Activated CD4-positive, CD25-positive, alpha-beta regulatory T cell treated with anti-CD3 and anti-CD28 coated beads, Interleukin-2, amount 50 U/mL, for 16 hours (primary cell): ENCODE measurements around the gene AADACL4.

ENCODE experiments used
- DNase-seq: peaks from one replicate; pipeline ENCODE4 v3.0.0-alpha.2; 2020; ENCODE audit warnings: low read depth, low spot score

The AADACL4 gene

DNA sequence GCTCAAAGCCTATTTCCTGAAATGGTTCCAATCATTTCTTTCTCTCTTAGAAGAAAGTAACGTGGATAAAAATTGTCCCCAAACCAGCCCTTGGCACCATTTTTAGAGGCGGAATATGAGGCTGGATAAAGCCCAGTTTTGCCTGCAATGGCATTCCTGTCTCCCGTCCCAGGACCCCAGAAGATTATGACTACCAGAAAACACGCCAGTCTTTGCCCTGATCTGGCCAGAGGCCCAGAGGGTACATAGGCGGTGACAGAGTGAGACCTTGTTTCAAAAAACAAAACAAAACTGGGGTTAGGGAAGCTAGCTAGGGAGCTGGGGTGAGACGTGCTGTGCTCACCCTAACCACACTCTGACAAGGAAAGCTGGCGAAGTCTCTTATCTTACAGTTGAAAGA, at the start of gene AADACL4:
Gene AADACL4, plus strand, starts transcription at position 301 of the 400 bp plus-strand sequence. CDS start 462 bp downstream, outside the sequence.
- no peak for DNase-seq

DNA sequence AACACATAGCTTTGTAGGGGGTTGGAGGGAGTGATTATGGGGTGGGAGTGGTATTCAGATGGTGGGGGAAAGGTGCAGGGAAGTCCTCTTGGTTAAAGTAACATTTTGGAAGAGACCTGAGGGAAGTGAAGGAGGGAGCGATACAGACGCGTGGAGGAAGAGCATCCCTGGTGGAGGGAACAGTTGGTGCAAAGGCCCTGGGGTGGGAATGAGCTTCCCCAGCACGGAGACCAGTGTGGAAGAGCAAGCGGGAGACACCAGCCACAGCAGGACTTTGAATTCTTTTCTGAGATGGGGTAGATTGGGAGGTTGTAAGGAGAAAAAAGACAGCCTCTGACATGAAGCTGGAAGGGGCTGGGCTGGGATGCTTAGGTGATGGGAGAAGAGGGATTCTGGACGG, 49.4 kb upstream of the AADACL4 start:
- no peak for DNase-seq

DNA sequence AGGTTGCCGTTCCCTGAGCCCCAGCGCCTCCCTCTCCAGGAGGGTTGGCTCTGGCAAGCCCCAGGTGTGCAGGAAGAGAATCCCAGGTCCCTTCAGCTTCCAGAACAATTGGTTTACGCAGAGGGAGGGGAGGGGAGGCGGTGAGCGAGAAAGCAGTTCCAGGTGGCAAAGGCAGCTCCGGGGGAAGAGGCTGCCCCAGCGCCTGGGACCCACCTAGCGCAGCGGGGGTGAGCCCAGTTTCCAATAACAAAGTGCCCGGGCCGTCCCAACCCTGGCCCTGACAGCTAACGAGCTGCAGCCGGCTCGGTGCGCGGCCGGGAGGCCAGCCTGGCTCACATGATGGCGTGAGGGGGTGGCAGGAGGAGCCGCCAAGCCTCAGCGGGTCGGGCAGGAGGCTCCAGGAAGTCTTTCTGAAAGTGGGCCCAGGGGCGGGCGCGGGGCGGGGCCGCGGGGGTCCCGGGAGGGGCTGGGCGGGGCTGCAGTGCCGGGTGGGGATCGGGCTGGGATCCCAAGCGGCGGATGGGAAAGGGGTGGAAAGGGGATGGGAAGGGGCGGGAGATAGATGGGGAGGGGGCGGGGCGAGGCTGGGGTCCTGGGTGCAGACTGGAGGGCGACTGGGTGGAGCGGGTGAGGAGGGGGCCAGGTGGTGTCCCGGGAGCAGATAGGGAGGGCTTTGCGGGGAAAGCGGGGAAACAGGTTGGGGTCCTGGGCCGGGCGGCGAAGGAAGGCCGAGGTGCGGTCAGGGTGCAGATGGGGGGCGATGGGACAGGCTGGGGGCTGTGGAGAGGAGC, 48.7 kb upstream of the AADACL4 start:
- no peak for DNase-seq

DNA sequence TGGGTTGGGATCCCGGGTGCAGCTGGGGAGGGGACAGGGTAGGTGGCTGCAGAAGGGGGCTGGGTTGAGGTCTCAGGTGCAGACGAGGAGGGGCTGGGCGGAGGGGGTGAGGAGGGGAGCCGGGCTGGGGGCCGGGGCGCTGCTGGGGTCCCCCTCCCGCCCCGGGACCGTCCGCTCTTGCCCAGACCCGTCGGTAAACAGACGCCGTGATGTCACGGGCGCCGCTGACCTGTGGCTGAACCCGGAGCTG, 48.2 kb upstream of the AADACL4 start:
- DNase-seq, result no peak

DNA sequence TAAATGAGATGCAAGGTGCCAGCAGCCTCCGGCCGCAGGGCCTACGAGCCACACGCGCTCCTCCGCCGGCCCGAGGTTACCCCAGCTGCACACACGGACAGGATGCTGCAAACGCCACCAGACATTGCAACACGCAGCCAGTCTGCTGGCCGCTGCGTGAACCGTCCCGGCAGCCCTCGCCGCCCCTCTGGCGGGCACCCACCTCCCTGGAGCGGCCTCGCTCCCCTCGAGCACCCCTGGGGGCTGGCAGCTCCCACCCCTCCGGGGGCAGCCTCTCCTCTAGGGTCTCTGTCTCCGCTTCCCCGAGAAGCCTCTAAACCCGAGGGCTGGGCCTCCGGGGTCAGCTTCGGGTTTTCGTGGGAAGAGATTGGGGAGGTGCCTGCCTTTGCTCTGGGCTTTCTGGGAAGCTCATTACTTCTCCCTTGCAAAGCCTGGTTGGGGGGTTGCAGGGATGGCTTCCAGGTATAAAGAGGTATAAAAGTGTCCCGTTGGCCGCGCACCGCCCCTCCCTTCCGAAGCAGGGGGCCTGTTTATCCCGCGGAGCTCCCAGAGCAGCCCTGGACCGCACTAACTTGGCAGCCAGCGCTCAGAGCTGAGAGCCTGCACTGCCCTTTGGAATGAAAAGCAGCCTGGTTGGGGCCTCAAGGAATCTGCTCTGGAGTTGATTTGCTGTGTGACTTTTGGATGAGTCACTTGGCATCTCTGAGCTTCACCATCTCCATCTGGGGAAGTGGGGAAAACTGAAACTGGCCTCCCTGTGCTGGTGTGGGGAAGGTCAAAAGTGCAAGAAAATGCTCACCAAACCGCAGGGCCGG, 47.7 kb upstream of the AADACL4 start:
- no peak for DNase-seq

DNA sequence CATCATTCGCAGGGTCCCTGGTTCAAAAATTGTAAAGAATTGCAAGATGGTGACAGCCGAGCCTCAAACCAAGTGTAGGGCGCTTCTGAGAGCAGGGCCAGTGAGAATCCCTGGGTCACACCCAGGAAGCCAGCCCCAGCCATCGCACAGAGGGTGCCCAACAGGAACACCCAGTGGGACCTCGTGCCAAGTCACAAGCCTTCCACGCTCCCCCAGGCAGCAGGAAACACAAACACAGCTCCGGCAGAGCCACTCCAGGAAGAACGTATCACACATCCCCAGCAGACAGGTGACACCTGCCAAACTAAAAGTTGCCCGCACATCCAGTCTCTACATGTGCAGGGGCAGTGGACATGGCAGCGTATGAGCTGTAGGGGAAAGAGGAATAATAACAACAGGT, 46.1 kb upstream of the AADACL4 start:
- DNase-seq, result no peak

DNA sequence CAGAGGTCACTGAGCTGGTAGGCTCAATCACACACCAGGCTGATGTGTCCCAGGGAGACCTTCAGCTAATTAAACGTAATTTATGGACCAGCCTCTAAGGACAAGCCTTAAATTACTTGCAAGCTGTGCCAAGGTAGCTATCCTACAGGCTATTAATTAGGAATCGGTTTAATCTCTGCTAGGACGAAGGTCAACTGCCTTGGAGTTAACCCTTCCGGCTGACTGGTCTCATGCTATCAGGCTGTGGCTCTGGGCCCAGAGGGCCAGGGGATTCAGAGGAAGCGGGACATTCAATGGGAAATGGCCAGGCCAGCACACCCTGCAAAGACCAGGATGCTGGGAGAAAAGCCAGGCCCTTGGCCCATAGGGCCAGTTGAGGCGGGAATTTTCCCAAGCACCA, 44.9 kb upstream of the AADACL4 start:
- no peak for DNase-seq

DNA sequence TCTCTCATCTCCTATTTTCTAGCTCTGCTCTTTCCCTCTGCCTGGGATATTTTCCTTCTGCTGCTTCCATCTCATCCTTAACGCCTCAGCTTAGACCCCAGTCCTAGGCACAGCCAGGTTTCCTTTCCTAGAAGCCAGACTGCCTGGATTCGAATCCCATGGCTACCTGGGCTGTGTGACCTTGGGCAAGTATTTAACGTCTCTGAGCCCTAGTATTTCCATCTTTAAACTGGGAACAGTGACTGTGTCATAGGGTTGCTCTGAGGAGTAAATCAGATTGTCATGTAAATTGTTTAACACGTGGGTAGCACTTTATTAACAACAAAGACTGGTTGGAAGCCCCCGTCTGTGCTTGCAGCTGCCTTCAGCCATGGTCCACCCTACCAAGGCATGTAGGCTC, 44.2 kb upstream of the AADACL4 start:
- no peak for DNase-seq

DNA sequence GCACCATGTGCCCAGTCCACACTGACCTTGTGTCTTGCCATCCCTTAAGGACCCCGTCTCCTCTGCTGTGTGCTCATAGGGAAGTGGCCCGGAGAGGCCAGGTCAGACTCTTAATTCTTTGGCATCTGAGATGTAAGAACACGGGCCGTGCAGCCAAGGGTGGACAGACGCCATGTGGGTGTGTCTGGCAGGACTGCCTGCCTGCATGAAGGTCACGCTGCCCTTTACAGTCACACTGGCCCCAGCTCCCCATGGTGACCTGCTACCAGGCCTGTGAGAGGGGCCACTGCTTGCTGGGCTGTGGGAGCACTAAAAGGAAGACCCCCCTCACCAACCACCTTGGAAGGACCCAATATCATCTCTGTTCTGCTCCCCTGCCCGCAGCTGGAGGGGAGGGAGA, 43.5 kb upstream of the AADACL4 start:
- DNase-seq, result no peak

DNA sequence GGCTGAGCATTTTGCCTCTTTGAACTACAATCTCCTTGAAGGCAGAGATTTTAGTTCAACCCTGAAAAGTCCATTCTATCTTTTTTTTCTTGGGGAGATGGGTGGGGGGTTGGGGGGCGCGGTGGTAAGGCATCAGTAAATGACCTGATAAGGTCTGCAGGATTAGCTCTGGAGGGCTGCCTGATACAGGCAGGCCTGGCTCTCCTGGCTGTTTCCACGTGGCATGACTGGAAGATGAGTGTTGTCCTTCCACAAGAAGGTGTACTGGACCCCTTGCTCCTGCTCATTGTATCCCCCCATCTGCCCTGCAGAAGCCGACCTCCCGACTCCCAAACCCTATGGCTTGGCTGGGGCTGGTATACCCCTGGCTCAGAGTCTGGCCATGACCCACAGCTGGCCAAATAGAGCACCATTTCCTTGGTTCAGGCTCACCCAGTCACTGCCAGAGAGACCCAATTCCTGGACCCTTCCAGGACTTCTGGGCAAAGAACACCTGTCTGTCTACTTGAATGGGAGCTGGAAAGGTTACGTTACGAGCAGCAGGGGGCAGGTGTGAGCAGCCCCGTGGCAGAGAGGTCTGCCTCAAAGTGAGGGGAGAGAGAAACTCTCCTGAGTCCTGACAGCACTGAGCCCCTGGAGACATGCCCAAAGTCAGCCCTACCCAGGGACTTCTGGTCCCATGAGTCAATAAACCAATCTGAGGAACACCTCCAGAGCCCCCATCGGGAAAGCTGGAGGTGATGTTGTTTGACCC, 42.8 kb upstream of the AADACL4 start:
- no peak for DNase-seq

DNA sequence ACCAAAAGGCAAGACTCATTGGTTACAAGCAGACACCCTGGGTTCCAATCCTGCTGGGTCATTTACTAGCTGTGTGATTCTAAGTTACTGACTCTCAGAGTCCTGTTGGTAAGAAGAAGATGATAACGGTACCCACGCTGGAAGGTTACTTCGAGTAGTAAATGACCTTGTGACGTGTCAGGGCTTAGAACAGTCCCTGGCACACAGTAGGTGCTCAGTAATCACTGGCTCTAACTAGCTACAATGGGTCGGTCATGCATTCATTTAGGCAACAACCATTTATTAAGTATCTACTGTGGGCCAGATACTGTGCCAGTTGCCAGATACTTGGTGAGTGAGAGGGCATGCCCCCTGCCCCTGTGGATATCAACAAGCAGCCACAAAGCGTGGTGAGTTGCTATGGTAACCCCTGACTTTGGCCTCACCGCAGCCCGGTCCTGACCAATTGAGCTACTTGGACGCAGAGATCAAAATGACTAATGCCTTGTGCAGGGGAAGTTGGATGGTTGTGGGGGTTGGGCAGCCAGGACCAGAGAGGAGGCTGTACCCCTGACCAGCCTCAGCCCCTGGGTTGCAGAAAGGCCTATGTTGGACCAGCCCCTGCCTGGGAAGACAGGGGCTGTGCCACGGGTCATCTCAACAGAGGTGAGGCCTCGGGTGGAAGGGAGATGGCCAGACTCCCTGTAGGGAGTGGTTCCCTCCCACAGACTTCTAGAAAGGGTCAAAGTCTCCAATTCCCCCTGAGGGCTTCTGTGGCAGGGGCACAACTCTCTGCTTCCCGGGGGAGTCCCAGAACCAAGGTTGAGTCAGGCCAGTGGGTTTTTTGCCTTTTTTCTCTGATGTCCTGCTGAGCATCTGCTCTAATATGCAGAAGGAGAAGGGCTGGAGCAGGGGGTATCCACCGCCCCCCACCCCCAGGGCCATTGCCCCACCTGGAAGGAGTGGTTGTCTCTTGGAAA, 41.9 kb upstream of the AADACL4 start:
- no peak for DNase-seq

DNA sequence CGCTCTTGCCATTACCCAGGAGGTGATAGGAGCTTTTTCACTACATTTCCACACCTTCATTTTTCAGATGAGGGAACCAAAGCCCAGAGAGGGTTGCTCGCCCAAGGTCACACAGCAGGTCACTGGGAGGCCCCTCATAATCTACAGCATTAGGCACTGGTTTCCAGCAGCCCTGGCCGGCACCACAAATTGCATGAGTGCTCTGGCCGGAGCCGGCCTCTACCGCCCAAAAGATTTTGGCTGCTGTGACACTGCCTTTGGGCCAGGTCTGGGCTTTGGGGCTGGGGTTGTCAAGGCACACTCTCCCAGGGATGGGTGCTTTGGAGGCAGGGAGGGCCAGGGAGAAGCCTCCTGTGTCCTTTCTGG, 41.2 kb upstream of the AADACL4 start:
- DNase-seq, result no peak

DNA sequence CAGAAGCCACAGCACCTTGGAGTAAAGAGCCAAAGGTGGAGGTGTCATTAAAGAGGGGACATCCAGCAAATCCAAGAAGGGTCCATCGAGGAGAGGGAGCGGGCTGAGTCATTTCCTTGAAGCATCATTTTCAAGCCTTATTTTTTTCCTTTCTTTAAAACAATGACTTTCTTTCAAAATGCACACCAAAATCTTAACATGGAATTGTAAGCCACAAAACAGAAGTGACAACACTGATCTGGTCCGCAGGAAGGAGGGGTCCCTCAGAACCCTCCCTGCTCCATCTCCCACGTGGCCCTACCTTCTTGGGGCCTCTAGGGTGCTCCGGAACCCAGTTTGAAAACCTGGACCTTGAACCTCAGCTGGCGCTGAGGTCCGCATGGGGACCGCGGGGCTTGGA, 40.7 kb upstream of the AADACL4 start:
- DNase-seq, result no peak

DNA sequence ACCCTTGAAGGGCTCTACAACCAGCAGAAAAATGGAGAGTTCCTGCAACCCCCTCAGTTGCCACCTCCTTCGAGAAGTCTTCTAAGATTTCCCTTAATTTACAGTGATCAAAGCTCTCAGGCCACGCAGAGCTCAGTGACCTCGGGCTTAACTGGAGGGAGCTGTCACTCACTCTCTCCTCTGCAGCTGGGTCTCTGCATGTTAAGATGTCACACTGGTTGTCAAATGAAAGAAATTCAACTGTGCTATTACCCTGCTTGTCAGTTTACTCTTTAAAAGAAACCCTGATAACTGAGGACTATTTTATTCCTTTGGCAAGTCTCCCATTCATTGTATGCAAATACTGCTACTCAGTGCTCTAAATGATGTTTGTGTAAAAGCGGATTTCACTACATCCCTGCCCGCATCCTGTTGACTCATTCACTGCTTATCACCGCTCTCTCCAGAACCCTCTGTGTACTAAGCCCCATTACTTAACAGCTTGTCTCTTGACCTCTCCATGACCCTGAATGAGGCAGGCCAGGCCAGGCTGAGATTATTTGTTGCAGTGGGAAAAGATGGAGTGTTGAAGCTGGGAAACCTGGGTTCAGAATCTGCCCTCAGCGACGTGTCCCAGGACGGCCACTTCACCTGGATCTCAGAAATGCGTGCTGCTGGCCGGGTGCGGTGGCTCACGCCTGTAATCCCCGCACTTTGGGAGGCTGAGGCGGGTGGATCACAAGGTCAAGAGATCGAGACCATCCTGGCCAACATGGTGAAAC, 39.6 kb upstream of the AADACL4 start:
- peak; percentile 24 for DNase-seq

DNA sequence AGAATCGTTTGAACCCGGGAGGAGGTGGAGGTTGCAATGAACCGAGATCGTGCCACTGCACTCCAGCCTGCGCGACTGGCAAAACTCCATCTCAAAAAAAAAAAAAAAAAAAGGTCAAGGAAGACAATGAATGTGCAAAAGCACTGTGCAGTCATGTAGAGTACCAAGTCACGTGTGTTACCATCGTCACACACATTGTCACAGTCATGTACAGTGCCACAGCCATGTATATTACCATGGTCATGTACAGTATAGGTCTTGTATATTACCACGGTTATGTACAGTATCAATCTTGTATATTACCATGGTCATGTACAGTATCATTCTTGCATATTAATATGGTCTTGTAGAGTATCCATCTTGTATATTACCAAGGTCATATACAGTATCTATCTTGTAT, 38.9 kb upstream of the AADACL4 start:
- DNase-seq, result no peak

DNA sequence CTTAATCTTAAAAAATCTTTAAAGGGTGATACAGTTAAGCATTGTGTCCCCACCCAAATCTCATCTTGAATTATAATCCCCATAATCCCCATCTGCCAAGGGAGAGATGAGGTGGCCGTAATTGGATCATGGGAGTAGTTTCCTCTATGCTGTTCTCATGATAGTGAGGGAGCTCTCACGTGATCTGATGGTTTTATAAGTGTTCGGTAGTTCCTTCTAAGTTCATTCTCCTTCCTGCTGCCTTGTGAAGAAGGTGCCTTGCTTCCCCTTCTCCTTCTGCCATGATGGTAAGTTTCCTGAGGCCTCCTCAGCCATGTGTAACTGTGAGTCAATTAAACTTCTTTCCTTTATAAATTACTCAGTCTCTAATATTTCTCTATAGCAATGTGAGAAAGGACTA, 36.6 kb upstream of the AADACL4 start:
- no peak for DNase-seq

DNA sequence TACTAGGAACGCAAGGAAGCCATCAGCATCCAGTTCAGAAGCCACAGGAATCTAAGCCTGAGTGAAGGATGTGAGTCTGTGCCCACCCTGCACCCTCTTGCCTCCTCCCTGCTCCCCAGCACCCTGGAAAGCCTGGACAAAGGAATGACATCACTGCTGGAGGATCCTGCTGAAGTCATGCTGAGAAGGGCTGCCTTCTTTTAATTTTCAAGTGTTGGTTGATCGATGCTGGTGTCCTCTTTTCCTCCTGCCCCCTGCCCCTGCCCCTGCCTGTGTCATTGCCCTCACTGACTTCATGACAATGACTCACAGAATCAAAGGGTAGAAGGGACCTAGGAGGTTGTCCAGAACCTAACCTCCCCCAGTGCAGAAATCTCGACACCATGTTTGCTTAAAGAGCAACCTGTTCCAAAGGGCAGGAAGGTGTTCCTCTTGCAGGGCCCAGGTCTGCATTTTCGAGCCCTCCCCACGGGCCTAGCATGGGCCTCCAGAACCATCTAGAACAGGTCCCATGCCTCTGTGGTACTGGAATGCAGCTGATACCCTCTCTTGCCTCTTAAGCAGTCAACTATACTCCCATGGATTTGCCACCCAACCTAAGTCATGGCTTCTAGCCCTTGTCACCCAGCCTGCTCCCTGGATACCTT, 35.5 kb upstream of the AADACL4 start:
- DNase-seq, result no peak

DNA sequence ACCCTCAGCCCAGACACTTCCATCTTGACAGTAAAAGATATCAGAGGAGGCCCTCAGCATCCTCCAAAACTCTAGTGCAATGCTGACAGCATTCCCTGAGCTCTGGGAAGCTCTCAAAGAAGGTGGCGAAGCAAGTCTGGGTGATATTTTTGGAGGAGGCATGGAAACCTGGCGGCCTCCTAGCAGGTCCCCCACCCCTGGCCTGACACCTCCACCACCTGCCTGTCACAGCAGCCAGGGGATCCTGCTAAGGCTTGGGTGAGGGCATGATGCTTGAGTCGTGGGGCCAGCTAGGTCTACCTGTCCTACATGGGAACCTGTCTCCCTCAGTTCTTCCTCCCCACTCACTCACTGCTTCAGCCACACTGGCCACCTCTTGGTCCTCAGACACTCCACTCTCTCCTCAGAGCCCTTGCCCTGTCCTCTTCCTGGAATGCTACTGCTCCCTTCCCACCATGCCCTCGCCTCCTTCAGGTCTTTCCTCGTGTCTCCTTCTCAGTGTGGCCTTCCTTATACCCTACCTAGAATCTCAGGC, 34.3 kb upstream of the AADACL4 start:
- no peak for DNase-seq

DNA sequence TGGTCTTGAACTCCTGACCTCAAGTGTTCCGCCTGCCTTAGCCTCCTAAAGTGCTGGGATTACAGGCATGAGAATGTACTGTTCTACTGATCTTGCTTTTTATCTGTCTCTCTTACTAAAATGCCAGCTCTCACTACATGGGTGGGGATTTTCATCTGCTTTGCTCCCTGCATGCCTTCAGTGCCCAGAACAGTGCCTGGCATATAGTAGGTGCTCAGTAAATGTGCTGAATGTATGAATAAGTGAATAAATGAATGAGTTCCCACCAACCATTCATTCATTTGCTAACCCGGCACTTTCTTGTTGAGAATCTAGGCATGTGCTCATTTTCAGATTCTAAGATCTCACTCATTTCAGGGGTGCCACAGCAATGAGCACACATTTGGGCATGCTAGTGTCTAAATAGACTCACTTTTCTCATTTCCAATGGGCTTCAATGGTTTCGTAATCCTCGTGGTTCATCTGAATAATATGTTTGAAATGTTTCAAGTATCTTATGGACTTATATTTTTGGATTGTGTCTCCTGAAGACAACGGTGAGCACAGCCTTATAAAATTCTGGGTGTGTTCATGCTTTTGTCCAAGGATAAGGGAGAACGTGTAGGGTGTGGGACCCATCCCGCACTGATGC, 33.5 kb upstream of the AADACL4 start:
- DNase-seq, result no peak

DNA sequence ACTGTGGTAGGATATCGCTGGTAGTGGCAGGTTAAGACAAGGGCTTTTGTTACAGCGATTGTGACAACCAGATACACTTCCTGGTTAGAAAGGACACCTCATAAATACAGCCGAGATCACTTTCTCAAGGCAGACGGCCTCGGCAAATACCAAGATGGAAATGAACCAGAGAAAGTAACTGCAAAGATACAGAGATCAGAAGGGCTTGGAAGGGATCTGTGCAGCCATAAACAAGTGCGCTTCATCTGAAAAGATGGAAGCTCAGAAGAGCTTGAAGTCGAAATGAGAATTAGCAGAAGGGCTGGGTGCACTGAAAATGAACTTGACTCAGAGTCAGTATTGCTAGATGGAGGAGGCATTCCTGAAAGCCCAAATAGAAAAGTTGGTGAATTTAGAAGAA, 32.9 kb upstream of the AADACL4 start:
- DNase-seq, result no peak
